ENCODE measurements around the gene PLEKHB2.

Gene PLEKHB2

Small RNA genes lying within 50 kb of the gene (small RNA-seq; reads per million reads assigned to genes)
- gene AC009477.1: 0 reads per million in 2 experiments
